Medulla oblongata (tissue), 1 donor: Measurements from ENCODE around the gene RAB6C.
"Not testable (repeated sequence)": the region's sequence is repeated elsewhere in the genome, so short reads cannot be mapped to it uniquely, and the experiment has no call there.

ENCODE experiments used
- DNase-seq: peaks from one replicate; pipeline ENCODE4 v3.0.0-alpha.2; 2015; ENCODE audit errors: extremely low spot score

RAB6C gene

GRCh38 chr2:129979629-129980155 lies at the start of gene RAB6C:
Gene RAB6C (plus strand): TSS chr2:129979666. CDS start chr2:129980116, 450 bp downstream.
- DNase-seq, result peak; percentile 29

- DNase-seq, result no peak
Observed at GRCh38 chr2:129930451-129930850, 49.0 kb upstream of the RAB6C start.

GRCh38 chr2:129933387-129933786 lies 46.1 kb upstream of the RAB6C start:
- not testable (repeated sequence) for DNase-seq

GRCh38 chr2:129934044-129934822 lies 45.2 kb upstream of the RAB6C start:
- DNase-seq, result no peak

GRCh38 chr2:129935118-129935517 lies 44.3 kb upstream of the RAB6C start:
- no peak for DNase-seq

DNA sequence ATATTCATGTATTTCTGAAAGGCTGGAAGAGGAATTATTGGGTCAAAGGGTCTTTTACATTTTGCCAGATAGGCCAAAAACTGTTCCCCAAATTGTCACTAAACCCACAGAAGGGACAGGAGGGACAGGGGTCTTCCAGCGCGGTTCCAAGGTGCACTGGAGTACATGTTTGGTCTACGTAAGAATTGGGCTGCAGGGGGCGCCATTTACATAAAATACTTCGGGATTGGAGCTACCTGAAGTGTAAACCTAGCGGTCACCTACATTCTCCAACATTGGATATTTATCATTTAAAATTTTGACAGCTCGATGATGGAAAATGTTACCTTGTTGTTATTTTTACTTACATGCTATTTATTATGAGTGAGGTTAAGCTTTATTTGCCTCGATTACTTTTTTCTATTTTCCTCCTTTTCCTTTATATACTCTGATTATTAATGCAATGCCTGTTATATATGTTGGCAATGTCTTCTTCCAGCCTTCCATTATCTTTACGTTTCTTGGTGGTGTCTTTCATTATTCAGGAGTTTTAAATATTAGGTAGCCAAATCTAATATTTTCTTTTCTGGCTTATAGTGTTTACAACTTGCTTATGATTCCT lies 43.0 kb upstream of the RAB6C start:
- DNase-seq, result no peak

- DNase-seq, result peak; percentile 53
Observed at GRCh38 chr2:129938850-129939471, 40.5 kb upstream of the RAB6C start.

DNA sequence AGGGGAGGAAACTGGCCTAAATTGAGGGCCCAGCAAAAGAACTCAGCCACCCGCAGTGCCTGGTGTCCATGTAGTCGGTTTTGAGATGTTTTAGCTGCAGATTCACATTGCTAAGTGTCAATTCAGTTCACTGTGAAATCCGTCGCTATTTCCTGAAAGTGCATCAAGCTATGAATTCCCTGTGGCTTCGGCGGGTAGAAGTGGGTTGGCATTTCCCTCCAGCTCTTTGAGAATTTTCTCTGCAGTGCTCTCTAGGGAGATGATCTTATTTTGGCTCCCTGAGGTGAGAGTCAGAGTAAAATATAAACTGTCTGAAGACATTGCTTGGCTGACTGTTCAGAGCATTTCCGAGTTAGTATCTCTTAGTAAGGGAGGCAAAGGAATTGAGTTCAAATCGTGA lies 36.0 kb upstream of the RAB6C start:
- DNase-seq, result not testable (repeated sequence)

GRCh38 chr2:129945557-129945956 lies 33.9 kb upstream of the RAB6C start:
- no peak for DNase-seq

GRCh38 chr2:129947712-129948111 lies 31.8 kb upstream of the RAB6C start:
- DNase-seq, result not testable (repeated sequence)

GRCh38 chr2:129956171-129956570 lies 23.3 kb upstream of the RAB6C start:
- not testable (repeated sequence) for DNase-seq

- DNase-seq, result no peak
Observed at GRCh38 chr2:129957891-129958290, 21.6 kb upstream of the RAB6C start.

DNA sequence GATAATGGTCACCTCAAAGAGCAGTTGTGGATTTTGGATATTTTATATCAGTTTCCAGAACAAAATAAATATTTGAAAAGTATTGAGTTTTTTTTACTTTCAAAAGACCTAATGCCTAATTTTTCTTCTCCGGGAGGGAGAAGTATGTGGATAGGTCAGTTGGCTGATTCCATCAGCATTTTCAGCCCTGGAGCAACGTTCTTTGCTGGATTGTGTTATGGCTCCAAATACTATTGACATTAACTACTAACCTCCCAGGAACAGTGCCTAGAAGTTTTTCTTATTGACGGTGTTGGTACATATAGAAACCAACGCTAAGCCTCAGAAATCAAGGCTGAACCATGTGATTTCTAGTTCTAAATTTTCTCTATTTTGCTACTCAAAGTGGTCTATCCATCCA lies 20.7 kb upstream of the RAB6C start:
- DNase-seq, result not testable (repeated sequence)

GRCh38 chr2:129968605-129969004 lies 10.9 kb upstream of the RAB6C start:
- not testable (repeated sequence) for DNase-seq

DNA sequence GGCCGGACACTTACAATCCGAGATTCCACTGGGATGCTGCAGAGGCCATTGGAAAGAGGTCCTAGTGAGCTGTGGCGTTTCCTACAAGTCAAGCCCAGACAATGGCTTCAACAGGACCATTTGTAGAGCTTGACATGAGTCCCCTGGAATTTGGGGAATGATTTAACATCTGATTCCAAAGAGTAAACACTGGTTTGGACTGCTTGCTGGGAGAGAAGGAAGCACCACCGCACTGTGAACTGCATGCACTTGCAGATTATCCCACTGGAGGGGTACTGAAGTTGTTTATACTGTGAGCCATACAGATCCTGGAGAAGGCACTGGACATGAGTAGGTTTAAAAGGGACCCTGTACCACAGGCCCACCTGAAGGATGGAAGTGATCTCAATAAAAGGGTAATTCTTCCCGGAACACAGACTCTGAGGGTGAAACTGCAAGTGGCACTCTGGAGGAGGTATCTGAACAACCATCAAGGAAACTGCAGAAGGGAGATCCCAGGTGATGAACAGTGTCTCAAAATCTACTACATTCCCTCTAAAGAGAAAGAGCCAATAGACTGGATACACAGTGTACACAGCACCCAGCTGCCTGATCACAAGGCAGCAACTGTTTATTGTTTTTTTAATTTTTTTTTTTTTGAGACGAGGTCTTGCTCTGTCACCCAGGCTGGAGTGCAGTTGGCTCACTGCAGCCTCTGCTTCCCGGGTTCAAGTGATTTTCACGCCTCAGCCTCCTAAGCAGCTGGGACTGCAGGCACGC lies 4.3 kb upstream of the RAB6C start:
- no peak for DNase-seq

DNA sequence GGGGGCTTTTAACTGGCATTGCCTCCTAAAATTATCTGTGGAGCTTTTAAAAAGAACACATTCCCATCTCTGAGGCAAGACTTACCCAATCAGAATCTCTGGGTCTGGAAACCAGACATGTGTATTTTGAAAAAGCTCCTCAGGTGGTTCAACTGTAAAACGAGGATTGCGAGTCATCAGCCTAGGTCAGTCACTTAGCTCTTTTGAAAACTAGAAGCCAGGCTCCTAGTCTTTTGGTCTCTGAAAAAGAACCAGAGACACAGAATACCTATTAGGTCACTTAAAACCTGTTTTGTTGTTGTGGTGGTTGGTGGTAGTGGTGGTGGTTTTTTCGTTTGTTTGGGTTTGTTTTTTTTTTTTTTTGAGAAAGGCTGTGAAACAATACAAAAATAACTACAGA lies 2.5 kb upstream of the RAB6C start:
- DNase-seq, result not testable (repeated sequence)

DNA sequence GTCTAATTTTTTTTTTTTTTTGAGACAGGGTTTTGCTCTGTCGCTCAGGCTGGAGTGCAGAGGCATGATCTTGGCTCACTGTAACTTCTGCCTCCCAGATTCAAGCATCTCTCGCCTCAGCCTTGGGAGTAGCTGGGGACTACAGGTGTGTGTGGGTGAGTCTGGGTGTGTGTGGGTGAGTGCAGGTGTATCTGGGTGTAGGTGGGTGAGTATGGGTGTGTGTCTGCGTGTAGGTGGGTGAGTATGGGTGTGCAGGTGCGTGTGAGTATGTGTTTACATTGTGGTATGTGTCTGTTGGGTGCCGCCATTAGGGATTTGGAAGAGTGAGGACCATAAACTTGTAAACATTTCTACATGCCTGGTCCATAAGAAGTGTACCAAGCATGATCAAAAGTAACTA lies 1.5 kb upstream of the RAB6C start:
- no peak for DNase-seq

GRCh38 chr2:129980246-129980645 lies 780 bp downstream of the RAB6C start:
- DNase-seq, result peak; percentile 59

- not testable (repeated sequence) for DNase-seq
Observed at GRCh38 chr2:129981689-129982088, 2.2 kb downstream of the RAB6C start.

- peak; percentile 55 for DNase-seq
Observed at GRCh38 chr2:129984426-129984825, 5.0 kb downstream of the RAB6C start.

DNA sequence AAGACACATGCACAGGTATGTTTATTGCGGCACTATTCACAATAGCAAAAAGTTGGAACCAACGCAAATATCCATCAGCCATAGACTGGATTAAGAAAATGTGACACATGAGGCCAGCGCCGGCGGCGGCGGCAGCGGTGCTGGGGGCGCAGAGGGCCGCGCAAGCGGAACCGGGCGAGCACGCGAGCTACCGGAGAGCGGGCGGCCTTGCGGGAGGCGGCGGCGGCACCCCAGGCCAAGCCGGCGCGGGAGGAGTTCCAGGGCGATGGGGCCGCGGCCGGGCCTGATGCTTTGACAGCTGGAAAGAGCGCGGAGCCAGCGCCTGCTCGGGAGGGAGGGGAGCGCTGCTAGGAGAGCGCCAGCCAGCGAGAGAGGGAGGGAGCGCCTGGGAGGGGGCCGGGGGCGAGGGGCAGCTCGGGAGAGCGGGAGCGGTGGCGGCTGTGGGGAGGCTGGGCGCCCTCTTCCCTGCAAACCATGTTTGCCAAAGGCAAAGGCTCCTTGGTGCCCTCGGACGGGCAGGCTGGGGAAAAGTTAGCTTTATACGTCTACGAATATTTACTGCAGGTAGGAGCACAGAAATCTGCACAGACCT lies 13.0 kb downstream of the RAB6C start:
- DNase-seq, result not testable (repeated sequence)
